Erythroblast (primary cell): Measurements from ENCODE around the gene SLFN5.

Experiments
- GATA1 ChIP-seq: IDR thresholded peaks from 2 replicates; pipeline ENCODE4 v1.6.1; 2011; ENCODE audit warnings: low read depth, mild to moderate bottlenecking, control low read depth, low read length, moderate library complexity
- POLR2A ChIP-seq: IDR thresholded peaks from 2 replicates; pipeline ENCODE4 v1.6.1; 2011; ENCODE audit warnings: mild to moderate bottlenecking, low read length

GRCh38 chr17:35214192-35214591 is 28.7 kb upstream of the SLFN5 start:
- no peak for TF ChIP-seq POLR2A
- TF ChIP-seq GATA1, result no peak
